B cell (primary cell): ENCODE results near the gene ZNF562. TPM values are rescaled to one million over a fixed set of nuclear protein-coding genes. Genes with fewer than 3 reads are reported as not detected.
A peak's percentile ranks its signal among the peaks of the same experiment; 100 is the strongest.
"Not testable (repeated sequence)": the region's sequence is repeated elsewhere in the genome, so short reads cannot be mapped to it uniquely, and the experiment has no call there.

Experiments
- ATAC-seq: fragments of 200-7000 bp; cut with Tn5 transposase; one replicate; pipeline ENCODE4 v1.10.0; 2021; ENCODE audit warnings: low read depth, mild to moderate bottlenecking, moderate number of reproducible peaks, moderate library complexity
- CTCF ChIA-PET: fragments of 350-600 bp; sonication (Branson Sonifier 250); formaldehyde crosslinking; loops from one replicate; lab custom pipeline; 2021; ENCODE audit warnings: antibody characterized with exemption, inconsistent platforms; lab: Charles Lee
- POLR2A ChIA-PET: fragments of 350-600 bp; sonication (Branson Sonifier 250); formaldehyde crosslinking; loops from one replicate; lab custom pipeline; 2021; ENCODE audit warnings: antibody characterized with exemption; lab: Charles Lee
- DNase-seq: peaks from one replicate; pipeline ENCODE4 v3.0.0; 2013
- H2AFZ ChIP-seq: 2 replicates; pipeline ENCODE4 v1.6.1; 2012; ENCODE audit warnings: mild to moderate bottlenecking, low read depth, low read length; ENCODE audit not compliant: insufficient read depth, poor library complexity, severe bottlenecking
- H3K27ac ChIP-seq, 2 donors: 1 replicate in 1 of 2; 2 replicates in 1 of 2; pipeline ENCODE4 v1.5.1; 2012 to 2013; ENCODE audit warnings: low read length in 2 of 2, mild to moderate bottlenecking in 2 of 2, moderate library complexity in 1 of 2
- H3K27me3 ChIP-seq, 4 experiments: fragments of 200-600 bp in 1 of 4; sonication (generic) in 1 of 4; replicated peaks in 1 of 4; 1 replicate in 2 of 4; 2 replicates in 2 of 4; pipeline versions ENCODE4 v1.6.1 to v1.7.0; 2013 to 2016; ENCODE audit warnings: low read length in 3 of 4, mild to moderate bottlenecking in 2 of 4, mixed read lengths in 1 of 4, moderate library complexity in 1 of 4; ENCODE audit not compliant: insufficient read depth in 4 of 4, control insufficient read depth in 3 of 4; ENCODE audit errors: control extremely low read depth in 1 of 4
- H3K36me3 ChIP-seq, 2 experiments: replicated peaks in 1 of 2; 1 replicate in 1 of 2; 2 replicates in 1 of 2; pipeline versions ENCODE4 v1.6.1 to v1.7.1; 2013; ENCODE audit warnings: low read length in 1 of 2; ENCODE audit not compliant: insufficient read depth in 2 of 2, control insufficient read depth in 1 of 2; ENCODE audit errors: control extremely low read depth in 1 of 2, extremely low read depth in 1 of 2
- H3K4me1 ChIP-seq, 2 donors: fragments of 200-600 bp in 1 of 2; sonication (generic) in 1 of 2; 1 replicate in 1 of 2; 2 replicates in 1 of 2; pipeline versions ENCODE4 v1.5.1 to v1.6.1; 2013 to 2017; ENCODE audit warnings: low read length in 2 of 2; ENCODE audit not compliant: control insufficient read depth in 2 of 2, insufficient read depth in 2 of 2
- H3K4me2 ChIP-seq: replicated peaks from 2 replicates; pipeline ENCODE3; 2012; ENCODE audit warnings: mild to moderate bottlenecking, low read depth, low read length; ENCODE audit not compliant: poor library complexity, severe bottlenecking
- H3K4me3 ChIP-seq, 5 experiments: fragments of 200-600 bp in 1 of 5; sonication (generic) in 1 of 5; 1 replicate in 3 of 5; 2 replicates in 2 of 5; pipeline versions ENCODE4 v1.5.1 to v1.7.0; 2011 to 2016; ENCODE audit warnings: low read length in 4 of 5, mild to moderate bottlenecking in 4 of 5, low read depth in 2 of 5, control low read depth in 1 of 5, moderate library complexity in 1 of 5; ENCODE audit not compliant: insufficient read depth in 1 of 5; ENCODE audit errors: control extremely low read depth in 1 of 5, extremely low read depth in 1 of 5
- H3K79me2 ChIP-seq: fragments of 200-600 bp; sonication (generic); one replicate; pipeline ENCODE4 v1.6.0; 2016; ENCODE audit warnings: low read length; ENCODE audit not compliant: control insufficient read depth, insufficient read depth
- H3K9ac ChIP-seq: fragments of 200-600 bp; sonication (generic); 2 replicates; pipeline ENCODE4 v1.6.1; 2017; ENCODE audit warnings: mild to moderate bottlenecking, low read length, moderate library complexity
- H3K9me3 ChIP-seq, 3 donors: one replicate each; pipeline versions ENCODE4 v1.6.1 to v1.7.1; 2013; ENCODE audit warnings: low read length in 2 of 3; ENCODE audit not compliant: control insufficient read depth in 2 of 3, insufficient read depth in 1 of 3; ENCODE audit errors: control extremely low read depth in 1 of 3
- H4K20me1 ChIP-seq: 2 replicates; pipeline ENCODE4 v1.6.0; 2012; ENCODE audit warnings: mild to moderate bottlenecking, low read length; ENCODE audit not compliant: insufficient read depth, control insufficient read depth, poor library complexity, severe bottlenecking
- H3K27ac Mint-ChIP-seq: one replicate; pipeline ENCODE4 v1.8.0; 2021; ENCODE audit warnings: mixed read lengths
- H3K27me3 Mint-ChIP-seq: one replicate; pipeline ENCODE4 v1.8.0; 2021; ENCODE audit warnings: mixed read lengths
- H3K4me1 Mint-ChIP-seq: one replicate; pipeline ENCODE4 v1.8.0; 2021; ENCODE audit warnings: mixed read lengths
- H3K4me3 Mint-ChIP-seq: one replicate; pipeline ENCODE4 v1.8.0; 2021; ENCODE audit warnings: mixed read lengths
- H3K9me3 Mint-ChIP-seq: one replicate; pipeline ENCODE4 v1.8.0; 2022; ENCODE audit warnings: mixed read lengths; ENCODE audit not compliant: insufficient read depth
- CTCF ChIP-seq: fragments of 200-600 bp; IDR thresholded peaks from one replicate; pipeline ENCODE4 v1.8.0; 2022; ENCODE audit warnings: antibody characterized with exemption, mild to moderate bottlenecking
- EZH2 ChIP-seq: IDR thresholded peaks from 2 replicates; pipeline ENCODE4 v1.6.1; 2012; ENCODE audit warnings: borderline replicate concordance, low read depth, mild to moderate bottlenecking, moderate library complexity, low read length; ENCODE audit not compliant: insufficient read depth, poor library complexity, severe bottlenecking
- WGBS: methylation state at CpG from one replicate; pipeline ENCODE4 v1.1.5; 2013; ENCODE audit warnings: missing lambda C conversion rate; ENCODE audit not compliant: insufficient coverage; 5-methylcytosine and 5-hydroxymethylcytosine counted together
- intact Hi-C: fragments of 100-400 bp; cut with micrococcal nuclease; formaldehyde crosslinking; loops from one replicate; pipeline ENCODE4 v1.10.0; 2022
- polyA plus RNA-seq: library from polyadenylated mRNA; depleted of rRNA; stranded (reverse); fragments of >200 nt; gene quantifications from 2 replicates; pipeline ENCODE4 v1.2.3, GENCODE V29; 2012
- total RNA-seq, 2 donors: library from RNA; stranded (reverse); fragments of 120-200 nt in 1 of 2; gene quantifications; 1 replicate in 1 of 2; 2 replicates in 1 of 2; pipeline versions ENCODE4 v1.2.3 to v1.2.4, GENCODE V29; 2013 to 2022

The ZNF562 gene
- total and polyA plus RNA-seq, 2 donors (not counting 1 experiment from before 2014, with no cell fraction given), result 4.1 to 31.8 TPM

GRCh38 chr19:9675358-9675901, 530 bp upstream of the ZNF562 start:
- ATAC-seq, H3K4me1 ChIP-seq, H3K27me3 Mint-ChIP-seq, H3K36me3 ChIP-seq, DNase-seq, H4K20me1 ChIP-seq, H3K27me3 ChIP-seq: not testable (repeated sequence)
- H3K9ac ChIP-seq, result peak overlapping the region; percentile 92
- H3K27ac ChIP-seq, result peak overlapping the region; percentile 80 to 89
- peaks cover 37% of the 10 kb centered on the region for H3K79me2 ChIP-seq
- Mint-ChIP-seq H3K4me3 (peak overlapping the region; percentile 100), H3K9me3 (peaks cover 15% of the 10 kb centered on the region), H3K27ac (peak overlapping the region; percentile 99), H3K4me1 (peaks cover 18% of the 10 kb centered on the region)
- CTCF ChIA-PET, result interaction anchor here (0.6 to 0.7 kb wide), 2 partner anchors 24 to 118 kb away, joined by 3 read pairs; no protein-coding TSS in a partner anchor
- peak overlapping the region; percentile 96 for H2AFZ ChIP-seq
- peak overlapping the region; percentile 74 to 95 (median 81) for H3K4me3 ChIP-seq
- peak overlapping the region; percentile 79 for H3K4me2 ChIP-seq
- intact Hi-C loops, result loop anchor here (1.0 to 10.0 kb wide), 4 partner anchors 54 to 119 kb away; partner anchors contain the start of genes ZNF121, ZNF561 and ZNF846
- peaks cover 6 to 24% (median 11%) of the 10 kb centered on the region in 3 donors for H3K9me3 ChIP-seq
- POLR2A ChIA-PET, result interaction anchor here (0.6 kb wide), 2 partner anchors 13 to 118 kb away, joined by 3 to 12 read pairs; no protein-coding TSS in a partner anchor
- 27% methylated on average over 7 of the region's 20 CpGs for WGBS

DNA sequence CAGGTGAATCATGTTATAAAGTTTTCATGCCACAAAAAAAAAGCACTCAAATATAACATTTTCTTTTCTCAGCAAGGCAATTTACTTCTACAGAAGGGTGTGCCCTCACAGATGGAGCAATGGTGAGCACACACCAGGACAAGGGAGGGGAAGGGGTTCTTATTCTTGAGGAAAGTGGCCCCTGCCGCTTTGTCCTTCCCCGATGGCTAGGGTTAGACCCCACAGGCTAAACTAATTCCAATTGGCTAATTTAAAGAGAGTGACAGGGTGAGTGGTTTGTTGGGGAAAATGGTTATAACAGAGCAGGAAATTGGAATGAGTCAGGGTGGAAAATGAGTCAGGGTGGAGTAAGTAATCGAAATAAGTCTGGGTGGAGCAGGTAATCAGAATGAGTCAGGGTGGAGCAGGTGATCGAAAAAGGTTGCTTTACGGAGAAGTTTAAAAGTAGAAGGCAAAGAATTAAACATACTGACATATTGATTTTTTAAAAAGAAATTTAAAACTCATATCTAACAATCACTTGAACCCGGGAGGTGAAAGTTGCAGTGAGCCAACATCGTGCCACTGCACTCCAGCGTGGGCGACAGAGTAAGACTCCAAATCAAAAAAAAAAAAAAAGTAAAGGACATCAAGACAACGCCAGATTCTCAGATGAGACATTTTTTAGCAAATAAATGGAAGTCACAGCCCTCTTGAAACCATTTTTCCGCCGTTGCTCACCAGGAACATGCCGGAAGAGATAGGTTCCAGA, 813 bp downstream of the ZNF562 start:
- ATAC-seq, result no peak
- Mint-ChIP-seq H3K27me3 (no peaks in the 10 kb centered on the region), H3K9me3 (peaks cover 17% of the 10 kb centered on the region), H3K4me3 (peak overlapping the region; percentile 100), H3K4me1 (peaks cover 20% of the 10 kb centered on the region), H3K27ac (peak overlapping the region; percentile 99)
- peak overlapping the region; percentile 80 to 89 for H3K27ac ChIP-seq
- H2AFZ ChIP-seq, result peak overlapping the region; percentile 96
- peak overlapping the region; percentile 74 to 95 (median 81) for H3K4me3 ChIP-seq
- peak overlapping the region; percentile 79 for H3K4me2 ChIP-seq
- DNase-seq, result peak; percentile 26
- H3K9me3 ChIP-seq, result peaks cover 7 to 24% (median 11%) of the 10 kb centered on the region in 3 donors
- ChIA-PET POLR2A (no interaction called here), CTCF (no interaction called here)
- no peaks in the 10 kb centered on the region for H3K27me3 ChIP-seq
- H3K9ac ChIP-seq, result peak overlapping the region; percentile 92
- peaks cover 3% of the 10 kb centered on the region in 2 donors for H3K4me1 ChIP-seq
- H3K79me2 ChIP-seq, result peaks cover 51% of the 10 kb centered on the region
- TF ChIP-seq CTCF, result no peak
- no peak for TF ChIP-seq EZH2
- no peaks in the 10 kb centered on the region for H4K20me1 ChIP-seq
- H3K36me3 ChIP-seq, result peaks cover 3 to 6% of the 10 kb centered on the region in 2 experiments
- 18% methylated on average over 5 of the region's 13 CpGs for WGBS
- intact Hi-C loops, result loop anchor here (10.0 kb wide), 1 partner anchor 121 kb away; no protein-coding TSS in a partner anchor
